Hematopoietic multipotent progenitor cell treated with erythropoietin and hydrocortisone succinate and interleukin-3 and kit ligand, for 8 days (in vitro differentiated cells): ENCODE results near the gene HCRT.
"Not testable (repeated sequence)": the region's sequence is repeated elsewhere in the genome, so short reads cannot be mapped to it uniquely, and the experiment has no call there.

Experiments used
- DNase-seq: peaks from one replicate; pipeline ENCODE4 v3.0.0-alpha.2; 2015

HCRT gene, protein sequence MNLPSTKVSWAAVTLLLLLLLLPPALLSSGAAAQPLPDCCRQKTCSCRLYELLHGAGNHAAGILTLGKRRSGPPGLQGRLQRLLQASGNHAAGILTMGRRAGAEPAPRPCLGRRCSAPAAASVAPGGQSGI

DNA sequence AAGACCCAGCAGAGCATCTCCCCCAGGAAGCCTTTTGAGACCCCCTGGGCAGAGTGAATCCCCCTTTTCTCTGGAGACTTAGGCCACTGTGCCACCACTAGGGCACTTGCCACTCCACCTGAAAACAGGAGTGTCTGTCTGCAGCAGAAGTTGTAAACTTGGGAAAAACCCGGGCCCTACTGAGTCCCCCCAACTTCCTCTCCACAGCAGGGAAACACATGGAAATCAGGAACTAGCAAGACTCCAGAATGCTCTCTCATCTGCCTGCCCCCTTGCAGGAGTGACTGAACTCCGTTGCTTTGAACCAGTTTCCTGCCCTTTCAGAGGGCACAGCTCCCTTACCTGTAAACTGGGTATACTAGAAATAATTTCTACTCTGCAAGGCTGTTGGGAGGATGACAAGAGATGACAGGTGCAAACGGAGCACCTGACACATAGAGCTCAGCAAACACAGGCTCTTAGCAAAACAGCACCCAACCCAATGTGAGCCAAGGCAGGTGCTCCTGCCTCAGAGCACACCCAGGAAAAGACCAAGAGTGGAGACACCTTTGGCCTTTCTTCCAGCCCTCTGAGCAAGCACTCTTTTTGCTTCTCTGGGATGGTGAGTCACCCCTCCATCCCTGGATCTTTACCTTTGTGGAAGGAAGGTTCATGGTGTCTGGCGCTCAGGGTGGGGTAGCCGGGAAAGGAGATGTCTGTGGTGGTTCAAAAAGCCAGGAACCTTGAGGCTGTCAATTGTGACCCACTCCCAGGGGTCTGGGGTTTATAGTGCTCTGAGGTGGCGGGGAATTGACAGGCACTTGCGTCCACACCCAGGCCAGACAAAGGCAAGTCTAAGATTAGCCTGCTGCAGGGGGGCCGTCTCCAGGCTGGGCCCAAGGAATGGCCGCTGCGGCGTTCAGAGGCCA lies at the start of gene HCRT:
TSS of gene HCRT (minus strand) at position 740 of the 908 bp plus-strand sequence. CDS start at position 653, 87 bp downstream.
- no peak for DNase-seq

DNA sequence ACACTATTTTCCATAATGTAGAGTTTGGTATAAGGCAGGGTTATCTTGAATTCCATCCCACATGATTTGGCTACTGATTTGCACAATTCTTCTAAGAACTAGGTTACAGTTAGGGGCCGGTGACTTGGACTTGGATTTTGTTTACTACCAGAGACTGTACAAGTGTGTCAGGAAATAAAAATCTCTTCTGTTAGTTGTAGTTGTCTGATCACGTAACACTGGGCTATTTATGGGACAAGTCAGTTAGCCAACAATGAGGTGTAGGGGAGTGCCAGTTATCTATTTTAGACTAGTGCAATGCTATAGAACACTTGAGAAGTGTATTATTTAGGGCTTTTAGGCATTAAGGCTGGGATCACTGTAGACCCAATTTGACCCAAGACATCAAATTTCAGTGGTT lies 48.7 kb upstream of the HCRT start:
- DNase-seq, result no peak

DNA sequence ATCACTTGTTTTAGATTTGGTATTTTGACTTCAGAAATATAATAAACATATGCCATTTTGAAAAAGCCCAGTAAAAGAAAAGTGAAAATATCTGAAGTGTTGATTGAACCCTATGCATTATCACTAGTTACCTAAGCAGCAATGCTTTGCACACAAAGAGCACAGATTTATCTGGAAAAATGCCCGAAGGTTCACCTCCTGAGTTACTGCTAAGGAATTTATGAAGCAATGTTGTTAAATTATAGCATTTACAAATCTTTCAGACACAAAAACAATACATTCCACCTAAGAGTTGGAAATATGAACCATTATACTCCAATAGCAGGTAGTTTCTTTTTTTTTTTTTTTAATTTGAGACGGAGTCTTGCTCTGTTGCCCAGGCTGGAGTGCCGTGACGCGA lies 47.9 kb upstream of the HCRT start:
- no peak for DNase-seq

DNA sequence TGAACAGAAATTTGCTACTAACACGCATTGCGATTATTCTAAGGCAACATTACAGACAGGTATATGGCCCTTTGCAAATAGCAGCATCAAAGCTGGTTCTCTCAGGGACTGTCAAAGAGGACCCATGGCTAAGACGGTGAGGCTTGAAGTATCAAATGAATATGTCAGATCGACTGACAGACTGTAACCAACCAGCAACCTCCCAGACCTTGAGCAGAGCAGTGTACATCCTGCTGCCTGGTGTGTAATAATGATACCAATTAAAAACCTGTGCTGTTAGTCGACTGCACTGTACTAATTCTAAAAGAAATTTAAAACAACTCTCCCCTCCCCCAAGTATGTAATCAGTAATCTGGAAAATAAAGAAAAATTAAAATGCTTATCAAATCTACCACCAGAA lies 45.0 kb upstream of the HCRT start:
- no peak for DNase-seq

DNA sequence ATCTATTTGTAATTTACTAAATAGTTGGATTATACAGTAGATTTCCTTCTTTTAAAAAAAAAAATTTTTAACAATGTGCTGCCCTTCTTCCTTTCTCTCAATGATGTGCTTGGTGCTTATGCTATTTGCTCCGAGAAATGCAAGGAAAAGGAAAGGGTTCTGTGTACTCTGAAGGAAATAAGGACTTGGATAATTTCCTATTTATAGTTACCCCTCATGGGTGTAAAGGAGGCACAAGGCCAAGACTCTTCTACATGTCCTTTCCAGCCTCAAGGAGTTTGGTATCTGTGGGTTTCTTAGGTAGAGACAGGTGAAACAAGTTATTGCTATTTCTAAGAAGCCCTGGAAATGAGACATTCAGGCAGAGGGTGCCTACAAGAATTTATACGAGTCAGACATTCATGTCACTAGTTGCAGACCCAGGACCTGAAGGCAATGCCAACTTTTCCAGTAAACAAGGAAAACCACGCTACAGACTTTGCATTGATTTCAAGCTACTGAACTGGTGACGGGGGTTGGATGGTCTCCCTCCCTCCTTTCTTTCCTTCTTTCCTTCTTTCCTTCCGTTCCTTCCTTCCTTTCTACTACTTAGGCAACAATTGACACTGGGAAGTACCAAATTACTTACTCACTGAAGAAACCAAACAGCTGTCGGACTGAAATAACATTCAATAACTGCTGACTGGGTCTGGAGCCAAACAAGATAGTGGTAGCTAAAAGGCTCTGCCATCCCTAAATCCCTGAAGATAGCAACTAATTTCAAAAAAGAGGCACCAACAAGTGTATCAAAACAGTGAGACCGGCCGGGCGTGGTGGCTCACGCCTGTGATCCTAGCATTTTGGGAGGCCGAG lies 42.8 kb upstream of the HCRT start:
- DNase-seq, result no peak

DNA sequence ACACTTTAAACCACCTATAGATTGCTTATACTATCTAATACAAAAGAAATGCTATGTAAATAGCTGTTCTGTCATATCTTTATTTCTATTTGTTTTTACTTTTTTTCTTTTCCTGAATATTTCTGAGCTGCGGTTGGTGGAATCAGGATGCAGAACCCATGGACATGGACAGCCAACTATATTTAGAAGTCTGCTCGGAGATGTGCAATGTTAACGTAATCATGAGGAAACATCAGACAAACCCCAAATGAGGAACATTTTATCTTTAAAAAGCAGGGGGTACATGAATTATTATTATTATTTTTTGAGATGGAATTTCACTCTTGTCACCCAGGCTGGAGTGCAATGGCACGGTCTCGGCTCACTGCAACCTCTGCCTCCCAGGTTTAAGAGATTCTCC lies 40.4 kb upstream of the HCRT start:
- DNase-seq, result no peak

DNA sequence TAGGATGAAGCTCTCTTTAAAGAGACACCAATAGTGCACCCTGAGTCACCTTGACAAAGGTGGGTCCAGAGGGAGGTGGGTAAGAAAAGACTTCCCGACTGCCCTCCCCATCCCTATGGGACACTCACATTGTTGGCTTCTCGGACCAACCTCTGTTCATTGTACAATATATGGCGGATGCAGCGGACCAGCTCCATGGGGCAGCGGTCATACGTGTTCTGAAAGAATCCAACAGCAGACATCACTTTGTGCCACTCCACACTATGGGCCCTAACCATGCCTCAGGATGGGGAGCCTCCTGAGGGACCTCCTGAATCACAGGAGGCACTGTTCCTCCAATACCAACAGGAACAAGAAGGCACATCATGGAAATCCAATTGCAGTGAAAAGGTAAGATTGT lies 39.4 kb upstream of the HCRT start:
- DNase-seq, result no peak

DNA sequence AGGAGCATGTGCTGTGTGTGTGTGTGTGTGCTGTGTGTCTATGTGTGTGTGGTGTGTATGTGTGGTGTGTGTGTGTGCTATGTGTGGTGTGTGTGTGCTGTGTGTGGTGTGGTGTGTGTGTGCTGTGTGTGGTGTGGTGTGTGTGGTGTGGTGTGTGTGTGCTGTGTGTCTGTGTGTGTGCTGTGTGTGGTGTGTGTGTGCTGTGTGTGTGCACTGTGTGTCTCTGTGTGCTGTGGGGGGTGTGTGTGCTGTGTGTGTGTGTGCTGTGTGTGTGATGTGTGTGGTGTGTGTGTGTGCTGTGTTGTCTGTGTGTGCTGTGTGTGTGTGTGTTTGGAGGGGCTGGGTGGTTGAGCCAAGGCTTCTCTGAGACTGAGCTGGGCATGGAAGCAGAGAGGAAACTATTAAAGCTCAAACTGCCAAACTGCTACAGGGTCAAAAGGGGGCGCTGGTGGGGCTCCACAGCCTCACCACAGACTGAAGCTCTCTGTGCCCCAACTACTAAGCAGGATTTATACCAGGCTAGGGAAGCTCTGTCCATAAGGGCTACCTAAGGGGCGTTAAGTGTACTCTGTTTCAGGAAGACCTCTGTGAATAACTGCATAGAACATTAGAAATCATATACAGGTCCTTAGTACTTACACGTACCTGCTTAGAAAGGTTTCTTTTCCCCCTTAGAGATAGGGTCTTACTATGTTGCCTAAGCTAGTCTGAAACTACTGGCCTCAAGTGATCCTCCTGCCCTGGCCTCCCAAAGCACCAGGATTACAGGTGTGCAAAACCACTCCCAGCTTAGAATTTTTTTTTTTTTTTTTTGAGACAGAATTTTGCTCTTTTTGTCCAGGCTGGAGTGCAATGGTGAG lies 36.9 kb upstream of the HCRT start:
- peak; percentile 79 for DNase-seq

DNA sequence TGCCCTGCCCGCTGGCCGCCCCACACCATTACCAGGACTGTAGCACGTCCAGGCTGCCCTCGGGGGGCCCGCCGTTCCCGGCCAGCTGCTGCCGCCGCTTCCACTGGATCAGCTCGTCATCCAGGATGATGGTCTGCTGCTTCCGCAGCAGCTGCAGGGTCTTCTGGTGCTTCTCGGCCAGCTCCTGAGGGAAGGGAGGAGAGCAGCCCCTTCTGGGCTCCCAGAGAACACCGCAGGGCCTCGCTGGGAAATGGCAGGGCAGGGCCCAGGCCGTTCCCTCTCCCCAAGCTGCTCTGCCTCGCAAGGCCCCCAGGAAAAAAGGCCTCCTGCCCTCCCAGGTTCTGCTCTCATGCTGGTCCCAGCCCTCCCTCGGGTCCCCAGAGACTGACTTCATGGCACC lies 34.0 kb upstream of the HCRT start:
- DNase-seq, result not testable (repeated sequence)

DNA sequence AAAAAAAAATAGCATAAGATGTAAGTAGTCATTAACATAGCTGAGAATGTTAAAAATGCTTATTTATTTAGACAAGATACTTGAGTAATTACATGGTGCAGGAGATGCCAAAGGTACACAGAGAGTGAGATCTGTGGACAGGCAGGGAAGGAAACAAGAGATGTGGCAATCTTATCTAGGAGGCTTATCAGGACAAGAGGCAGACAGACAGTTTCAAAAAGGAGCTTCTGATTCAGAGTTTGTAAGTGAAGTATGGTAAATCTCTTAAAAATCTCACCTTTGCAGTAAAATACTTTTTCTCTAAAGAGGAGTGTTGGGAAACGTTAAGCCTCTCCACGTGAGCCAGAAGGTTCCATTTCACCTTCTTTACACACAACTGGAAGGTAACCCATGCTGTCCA lies 28.9 kb upstream of the HCRT start:
- no peak for DNase-seq

DNA sequence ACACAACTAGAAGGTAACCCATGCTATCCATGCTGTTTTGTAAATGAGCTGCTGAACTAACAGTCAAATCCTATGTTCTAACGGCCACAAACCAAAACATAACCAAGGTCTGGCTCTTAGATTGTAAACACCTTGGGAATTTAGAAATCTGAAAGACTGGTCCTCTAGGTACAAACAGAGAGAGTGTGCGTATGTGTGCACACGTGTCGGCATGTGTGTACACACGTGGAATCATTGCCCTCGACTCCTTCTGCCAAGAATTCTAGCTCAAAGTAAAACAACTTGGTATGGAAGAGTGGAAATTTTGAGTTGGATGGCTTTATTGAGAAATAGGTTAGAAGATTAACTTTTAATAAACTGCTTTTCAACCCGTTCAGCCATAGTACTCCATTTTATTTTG lies 27.1 kb upstream of the HCRT start:
- no peak for DNase-seq

DNA sequence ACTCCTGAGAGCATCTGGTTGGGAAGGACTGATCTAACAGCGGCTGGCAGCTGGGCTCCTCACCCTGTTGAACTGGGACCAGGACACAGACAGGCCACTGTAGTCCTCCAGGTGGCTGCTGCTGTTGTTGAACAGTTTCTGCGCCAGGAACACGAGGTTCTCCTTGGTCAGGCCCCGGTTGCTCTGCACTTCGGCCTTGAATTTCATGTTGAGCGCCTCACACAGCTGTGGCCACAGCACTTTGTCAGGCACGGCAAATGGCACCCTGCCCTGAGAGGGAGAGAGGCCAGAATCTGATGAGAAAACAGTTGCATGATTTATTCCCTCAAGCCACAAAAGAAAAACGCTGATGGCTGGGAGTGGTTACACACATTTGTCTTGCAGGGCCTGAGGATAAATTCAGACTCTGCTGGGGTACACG lies 26.7 kb upstream of the HCRT start:
- not testable (repeated sequence) for DNase-seq

DNA sequence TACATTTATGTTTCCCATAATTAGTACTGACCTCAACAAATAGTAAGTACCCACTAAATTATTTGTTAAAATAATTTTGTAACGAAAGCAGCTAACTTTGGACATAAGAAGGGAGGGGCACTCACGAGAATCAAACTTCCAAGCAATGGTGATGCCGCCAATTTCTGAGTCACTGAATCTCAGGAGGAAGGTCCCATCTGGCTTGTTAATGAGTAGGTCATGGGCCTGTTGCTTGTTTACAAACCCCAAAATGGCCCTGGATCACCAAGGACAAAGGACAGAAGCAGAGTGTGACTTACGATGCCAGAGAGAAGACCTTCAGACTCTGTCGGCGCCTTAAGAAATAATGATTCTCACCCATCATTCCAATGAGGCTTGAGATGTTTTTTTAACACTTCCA lies 24.8 kb upstream of the HCRT start:
- DNase-seq, result no peak

DNA sequence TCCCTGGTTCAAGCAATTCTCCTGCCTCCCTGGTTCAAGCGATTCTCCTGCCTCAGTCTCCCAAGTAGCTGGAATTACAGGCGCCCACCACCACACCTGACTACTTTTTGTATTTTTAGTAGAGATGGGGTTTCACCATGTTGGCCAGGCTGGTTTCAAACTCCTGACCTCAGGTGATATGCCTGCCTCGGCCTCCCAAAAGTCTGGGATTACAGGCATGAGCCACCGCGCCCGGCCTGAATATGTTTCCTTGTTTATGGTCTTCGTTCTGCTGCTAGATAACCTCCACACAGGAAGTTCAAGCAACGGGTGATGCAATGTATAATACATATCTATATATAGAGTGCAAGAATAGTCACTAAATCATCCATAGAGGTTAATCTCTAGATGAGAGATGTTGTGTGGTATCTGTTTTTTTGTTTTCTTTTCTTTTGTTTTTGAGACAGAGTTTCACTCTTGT lies 20.9 kb upstream of the HCRT start:
- DNase-seq, result not testable (repeated sequence)

DNA sequence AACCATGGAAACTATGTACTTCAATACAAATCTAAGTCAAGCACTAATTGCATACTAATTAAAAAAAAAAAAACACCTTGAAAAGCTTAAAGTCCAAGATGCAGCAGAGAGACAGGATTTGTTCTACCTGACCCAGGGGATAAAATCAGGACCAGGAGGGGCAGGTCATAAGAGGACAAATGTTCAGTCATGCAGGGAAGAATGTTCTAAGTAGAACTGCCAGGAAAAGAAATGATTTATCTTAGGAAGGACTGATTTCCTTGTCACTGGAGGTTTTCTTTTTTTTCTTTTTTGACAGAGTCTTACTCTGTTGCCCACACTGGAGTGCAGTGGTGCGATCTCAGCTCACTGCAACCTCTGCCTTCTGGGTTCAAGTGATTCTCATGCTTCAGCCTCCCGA lies 18.1 kb upstream of the HCRT start:
- no peak for DNase-seq

DNA sequence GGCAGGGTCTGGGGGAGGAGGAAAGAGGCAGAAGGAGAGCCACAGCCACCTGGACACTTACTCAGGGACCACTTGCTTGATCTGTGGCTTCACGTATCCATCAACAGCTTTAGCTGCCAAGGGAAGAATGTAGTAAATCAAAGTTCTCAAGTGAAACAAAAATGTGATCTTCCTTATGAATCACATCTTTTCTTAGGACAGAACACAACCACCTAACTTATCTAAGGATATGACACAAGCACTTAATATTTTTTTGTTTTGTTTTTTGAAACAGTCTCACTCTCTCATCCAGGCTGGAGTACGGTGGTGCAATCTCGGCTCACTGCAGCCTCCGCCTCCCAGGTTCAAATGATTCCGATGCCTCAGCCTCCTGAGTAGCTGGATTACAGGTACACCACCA lies 17.4 kb upstream of the HCRT start:
- DNase-seq, result no peak

DNA sequence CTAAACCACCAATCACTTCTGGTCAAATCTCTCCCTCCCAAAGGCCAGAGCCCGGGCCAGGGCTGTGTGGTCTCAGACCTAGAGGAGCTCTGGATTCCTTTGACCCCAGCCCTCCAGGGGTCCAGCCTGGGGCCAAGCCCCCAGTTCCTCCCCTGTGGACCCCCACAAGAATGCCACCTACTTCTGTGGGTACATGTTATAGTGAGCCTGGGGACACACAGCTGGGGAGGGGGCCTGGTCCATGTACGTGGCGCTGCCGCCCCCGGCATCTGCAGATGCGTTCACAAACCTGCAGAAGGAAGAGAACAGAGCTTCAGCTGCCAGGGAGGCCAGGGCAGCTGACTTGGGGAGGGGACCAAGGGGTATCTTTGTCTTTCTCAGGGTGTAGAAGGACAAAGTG lies 16.9 kb upstream of the HCRT start:
- DNase-seq, result no peak

DNA sequence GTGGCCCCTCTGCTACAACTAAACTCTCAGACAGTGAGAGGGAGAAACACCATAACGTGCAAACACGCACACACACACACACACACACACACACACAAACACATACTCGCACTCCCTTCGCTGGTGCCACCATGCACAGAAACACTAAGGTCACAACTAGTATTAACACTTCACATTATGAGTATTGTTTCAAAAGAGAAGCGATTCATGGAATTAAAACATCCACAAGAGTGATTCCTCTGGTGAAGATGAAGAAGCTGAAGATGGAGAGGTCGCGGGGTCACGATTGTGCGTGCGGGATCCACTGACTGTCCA lies 16.2 kb upstream of the HCRT start:
- DNase-seq, result no peak

DNA sequence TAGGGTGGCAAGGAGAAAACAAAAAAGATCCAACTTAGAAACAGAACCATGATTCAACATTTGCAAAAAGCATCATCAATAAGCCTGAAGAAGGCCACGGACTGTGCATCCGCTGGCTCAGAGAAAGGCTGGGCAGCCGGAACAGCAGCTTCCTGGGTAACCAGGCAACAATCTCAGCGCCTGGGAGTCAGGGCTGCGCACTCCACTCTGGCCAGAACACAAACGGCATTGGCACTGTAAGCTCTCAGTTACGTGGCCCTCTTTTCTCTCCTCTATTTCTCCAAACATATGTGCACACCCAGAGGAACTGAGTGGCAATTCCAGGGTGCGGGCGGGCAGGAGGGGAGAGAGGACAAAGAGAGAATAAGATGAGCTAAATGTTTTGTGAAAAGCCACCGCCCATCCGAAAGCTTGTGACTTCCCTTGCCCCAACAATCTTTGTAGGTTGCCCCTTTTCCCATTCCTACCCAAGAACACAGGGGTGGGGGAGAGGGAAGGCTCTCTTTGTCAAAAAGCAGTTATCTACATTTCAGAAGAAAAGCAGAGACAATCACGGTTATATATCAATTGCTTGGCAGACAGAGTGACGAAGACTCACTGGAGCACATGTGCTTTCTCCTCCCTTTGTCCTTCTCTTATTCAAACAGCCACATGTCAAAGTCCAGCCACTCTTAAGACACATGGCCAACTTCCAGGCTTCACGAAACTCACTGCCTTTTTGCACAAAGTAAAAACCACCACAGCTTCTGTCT lies 15.6 kb upstream of the HCRT start:
- DNase-seq, result no peak

DNA sequence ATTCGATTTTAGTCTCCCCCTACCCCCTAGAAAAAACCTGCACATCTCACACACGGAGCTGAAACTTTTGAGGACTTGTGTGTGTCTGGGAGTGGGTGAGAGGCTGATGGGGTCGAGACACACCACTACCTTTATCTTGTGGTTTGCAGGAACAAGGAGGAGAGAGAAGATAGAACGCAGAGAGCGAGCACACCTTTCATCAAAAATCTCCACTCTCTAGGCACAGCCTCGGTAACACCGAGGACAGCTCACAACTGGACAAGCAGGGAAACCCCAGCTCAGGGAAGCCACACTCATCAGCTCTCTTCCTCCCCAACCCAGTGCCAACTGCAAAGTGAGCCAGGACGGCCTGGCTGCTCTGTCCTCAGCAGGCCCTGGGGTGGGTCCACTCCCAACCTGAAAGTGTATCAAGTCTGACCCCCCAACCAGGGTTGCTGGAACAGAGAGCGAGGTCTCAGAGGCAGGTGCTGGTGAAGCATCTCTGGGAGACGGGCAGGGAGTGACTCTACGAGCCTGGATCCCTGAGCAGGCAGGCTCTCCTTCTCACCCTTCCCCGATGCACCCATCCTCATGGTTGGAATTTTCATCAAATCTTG lies 14.3 kb upstream of the HCRT start:
- peak; percentile 45 for DNase-seq

DNA sequence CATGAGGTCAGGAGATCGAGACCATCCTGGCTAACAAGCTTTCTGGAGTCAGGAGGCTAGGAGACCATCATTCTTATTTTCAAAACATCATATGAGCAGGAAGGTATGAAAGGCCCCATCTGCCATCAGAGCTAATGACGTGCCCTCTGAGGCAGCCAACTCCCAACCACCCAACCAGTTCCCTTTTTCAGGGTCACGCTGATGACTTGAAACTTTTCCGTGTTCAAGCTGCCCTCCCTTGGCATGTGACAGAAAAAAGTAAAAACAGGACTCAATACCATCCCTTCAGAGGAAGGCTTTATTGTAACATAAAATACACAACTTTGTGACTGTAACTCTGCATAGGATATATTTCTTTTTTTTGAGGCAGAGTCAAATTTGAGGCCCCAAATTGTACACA lies 13.6 kb upstream of the HCRT start:
- peak; percentile 42 for DNase-seq
